Neutrophil (primary cell): ENCODE results near the gene PPARG.
"Not testable (repeated sequence)": the region's sequence is repeated elsewhere in the genome, so short reads cannot be mapped to it uniquely, and the experiment has no call there.

ENCODE experiments used
- H3K27ac ChIP-seq: fragments of 200-600 bp; sonication (generic); 2 replicates; pipeline ENCODE4 v1.5.1; 2016; ENCODE audit warnings: mild to moderate bottlenecking, moderate library complexity
- H3K27me3 ChIP-seq: fragments of 200-600 bp; sonication (generic); 2 replicates; pipeline ENCODE4 v1.6.0; 2016; ENCODE audit warnings: mild to moderate bottlenecking
- H3K36me3 ChIP-seq: fragments of 200-600 bp; sonication (generic); 2 replicates; pipeline ENCODE4 v1.5.1; 2017
- H3K4me1 ChIP-seq, 2 experiments: fragments of 200-600 bp in 1 of 2; sonication (generic) in 1 of 2; 1 replicate in 1 of 2; 2 replicates in 1 of 2; pipeline versions ENCODE4 v1.5.1 to v1.6.1; 2013 to 2016; ENCODE audit warnings: low read depth in 1 of 2, low read length in 1 of 2, mild to moderate bottlenecking in 1 of 2, moderate library complexity in 1 of 2; ENCODE audit not compliant: control insufficient read depth in 1 of 2, insufficient read depth in 1 of 2
- H3K4me3 ChIP-seq, 2 experiments: fragments of 200-600 bp in 1 of 2; sonication (generic) in 1 of 2; 1 replicate in 1 of 2; 2 replicates in 1 of 2; pipeline ENCODE4 v1.5.1; 2013 to 2016; ENCODE audit warnings: low read depth in 1 of 2, low read length in 1 of 2, mild to moderate bottlenecking in 1 of 2, moderate library complexity in 1 of 2
- H3K9me3 ChIP-seq: fragments of 200-600 bp; sonication (generic); 2 replicates; pipeline ENCODE4 v1.5.1; 2016
- CTCF ChIP-seq: fragments of 200-600 bp; sonication (generic); IDR thresholded peaks from 2 replicates; pipeline ENCODE4 v1.5.1; 2016; ENCODE audit warnings: antibody characterized with exemption

PPARG gene

GRCh38 chr3:12454816-12455121, 165.9 kb downstream of the PPARG start:
- Histone ChIP-seq H3K9me3 (no peaks in the 10 kb centered on the region), H3K27me3 (no peaks in the 10 kb centered on the region), H3K36me3 (no peaks in the 10 kb centered on the region), H3K4me1 (peaks cover 38 to 42% of the 10 kb centered on the region in 2 experiments), H3K27ac (no peak overlapping the region), H3K4me3 (no peak overlapping the region)
- no peak for TF ChIP-seq CTCF

- H3K4me1 ChIP-seq, result peaks cover 48 to 51% of the 10 kb centered on the region in 2 experiments
- H3K27ac ChIP-seq, result no peak overlapping the region
- no peaks in the 10 kb centered on the region for H3K9me3 ChIP-seq
- no peaks in the 10 kb centered on the region for H3K27me3 ChIP-seq
- TF ChIP-seq CTCF, result no peak
- H3K4me3 ChIP-seq, result no peak overlapping the region
- H3K36me3 ChIP-seq, result no peaks in the 10 kb centered on the region
These were observed 166.9 kb downstream of the PPARG start for GRCh38 chr3:12455740-12456139.

- H3K27ac ChIP-seq, result no peak overlapping the region
- peaks cover 51 to 55% of the 10 kb centered on the region in 2 experiments for H3K4me1 ChIP-seq
- H3K4me3 ChIP-seq, result no peak overlapping the region
- no peaks in the 10 kb centered on the region for H3K27me3 ChIP-seq
- H3K36me3 ChIP-seq, result no peaks in the 10 kb centered on the region
- TF ChIP-seq CTCF, result no peak
- H3K9me3 ChIP-seq, result no peaks in the 10 kb centered on the region
These were observed 167.6 kb downstream of the PPARG start for GRCh38 chr3:12456441-12456840.

- H3K4me1 ChIP-seq, result peaks cover 53 to 64% of the 10 kb centered on the region in 2 experiments
- not testable (repeated sequence) for H3K27ac ChIP-seq, H3K4me3 ChIP-seq, H3K36me3 ChIP-seq, H3K9me3 ChIP-seq, H3K27me3 ChIP-seq
These were observed 168.5 kb downstream of the PPARG start for GRCh38 chr3:12457380-12457779.

GRCh38 chr3:12458901-12459300, 170.0 kb downstream of the PPARG start:
- peak overlapping the region; percentile 60 for H3K27ac ChIP-seq
- no peak for TF ChIP-seq CTCF
- H3K36me3 ChIP-seq, result no peaks in the 10 kb centered on the region
- H3K4me1 ChIP-seq, result peaks cover 68 to 70% of the 10 kb centered on the region in 2 experiments
- no peaks in the 10 kb centered on the region for H3K27me3 ChIP-seq
- no peaks in the 10 kb centered on the region for H3K9me3 ChIP-seq
- H3K4me3 ChIP-seq, result peak overlapping the region; percentile 17 to 19

- H3K36me3 ChIP-seq, result no peaks in the 10 kb centered on the region
- no peaks in the 10 kb centered on the region for H3K27me3 ChIP-seq
- H3K27ac ChIP-seq, result no peak overlapping the region
- peaks cover 66 to 76% of the 10 kb centered on the region in 2 experiments for H3K4me1 ChIP-seq
- no peaks in the 10 kb centered on the region for H3K9me3 ChIP-seq
- H3K4me3 ChIP-seq, result no peak overlapping the region
- no peak for TF ChIP-seq CTCF
These were observed 171.3 kb downstream of the PPARG start for GRCh38 chr3:12460127-12460526.
